ENCODE results near the gene SLC35A3. TPM values are rescaled to one million over a fixed set of nuclear protein-coding genes. Genes with fewer than 3 reads are reported as not detected.

Gene SLC35A3
- total and polyA plus RNA-seq, 7 donors: 20.2 to 40.6 (median 23.9) TPM

GRCh38 chr1:100036718-100037655 is 67.2 kb downstream of the SLC35A3 start:
- 8 to 23% methylated on average over 11 of the region's 11 CpGs for WGBS, 2 donors
- Histone ChIP-seq H3K36me3 (no peaks in the 10 kb centered on the region), H3K27me3 (no peaks in the 10 kb centered on the region), H3K9me3 (no peaks in the 10 kb centered on the region), H3K27ac (peak overlapping the region; percentile 96 to 99 (median 98)), H3K4me3 (peak overlapping the region; percentile 76 to 91 (median 82)), H3K4me1 (peaks cover 0 to 36% (median 34%) of the 10 kb centered on the region in 4 donors)
- no peak for DNase-seq
- no peak for TF ChIP-seq CTCF (IDR thresholded peaks at IDR 0.05)
- TF ChIP-seq EP300 (IDR thresholded peaks at IDR 0.05): no peak
- TF ChIP-seq POLR2AphosphoS5 (IDR thresholded peaks at IDR 0.05): no peak
- intact Hi-C loops (cut with DNase I): loop anchor here (5.0 kb wide), 4 partner anchors 210 to 860 kb away; partner anchors contain the start of genes CDC14A, DBT and SLC30A7

GRCh38 chr1:100037656-100037926 is 67.8 kb downstream of the SLC35A3 start:
- WGBS, 2 donors: 0% methylated on average over 8 of the region's 8 CpGs
- peak overlapping the region; percentile 96 to 99 (median 98) for H3K27ac ChIP-seq
- TF ChIP-seq POLR2A (IDR thresholded peaks at IDR 0.05) (no peak), EP300 (IDR thresholded peaks at IDR 0.05) (no peak)
- no peaks in the 10 kb centered on the region for H3K9me3 ChIP-seq
- H3K4me1 ChIP-seq: peaks cover 0 to 42% (median 40%) of the 10 kb centered on the region in 4 donors
- intact Hi-C loops (cut with DNase I): loop anchor here (5.0 kb wide), 4 partner anchors 210 to 860 kb away; partner anchors contain the start of genes CDC14A, DBT and SLC30A7
- no peaks in the 10 kb centered on the region for H3K27me3 ChIP-seq
- no peaks in the 10 kb centered on the region for H3K36me3 ChIP-seq
- DNase-seq: no peak
- peak overlapping the region; percentile 76 to 91 (median 82) for H3K4me3 ChIP-seq

- Histone ChIP-seq H3K36me3 (no peaks in the 10 kb centered on the region), H3K4me1 (peaks cover 0 to 44% (median 43%) of the 10 kb centered on the region in 4 donors), H3K4me3 (peak overlapping the region; percentile 76 to 91 (median 82)), H3K27ac (peak overlapping the region; percentile 96 to 99 (median 98)), H3K27me3 (no peaks in the 10 kb centered on the region), H3K9me3 (no peaks in the 10 kb centered on the region)
- WGBS, 2 donors: 0% methylated on average over 87 of the region's 87 CpGs
- peak; percentile 94 for DNase-seq
- intact Hi-C loops (cut with DNase I): loop anchor here (2.0 to 5.0 kb wide), 5 partner anchors 95 to 859 kb away; partner anchors contain the start of genes CDC14A, DBT, SASS6 and SLC30A7
- TF ChIP-seq POLR2A (IDR thresholded peaks at IDR 0.05): peak; percentile 87 to 90
- TF ChIP-seq EP300 (IDR thresholded peaks at IDR 0.05): peak in 1 of 4 donors; percentile 4
- TF ChIP-seq CTCF (IDR thresholded peaks at IDR 0.05): no peak
- TF ChIP-seq POLR2AphosphoS5 (IDR thresholded peaks at IDR 0.05): peak; percentile 92 to 97 (median 96)
Measured at GRCh38 chr1:100037927-100038659, 68.3 kb downstream of the SLC35A3 start.

- Histone ChIP-seq H3K27ac (peak overlapping the region; percentile 96 to 99 (median 98)), H3K4me3 (peak overlapping the region; percentile 76 to 91 (median 82)), H3K27me3 (no peaks in the 10 kb centered on the region), H3K4me1 (peaks cover 0 to 51% (median 43%) of the 10 kb centered on the region in 4 donors), H3K36me3 (no peaks in the 10 kb centered on the region), H3K9me3 (no peaks in the 10 kb centered on the region)
- TF ChIP-seq POLR2AphosphoS5 (IDR thresholded peaks at IDR 0.05): peak; percentile 14 to 69 (median 53)
- TF ChIP-seq EP300 (IDR thresholded peaks at IDR 0.05): peak in 1 of 4 donors; percentile 24
- no peak for TF ChIP-seq CTCF (IDR thresholded peaks at IDR 0.05)
- WGBS, 2 donors: 0 to 1% methylated on average over 37 of the region's 37 CpGs
- peak; percentile 82 for DNase-seq
- intact Hi-C loops (cut with DNase I): loop anchor here (2.0 to 5.0 kb wide), 5 partner anchors 94 to 859 kb away; partner anchors contain the start of genes CDC14A, DBT, SASS6 and SLC30A7
Measured at GRCh38 chr1:100038660-100039287, 69.0 kb downstream of the SLC35A3 start.

All from sigmoid colon (tissue), 7 donors.